Activated CD8-positive, alpha-beta memory T cell treated with anti-CD3 and anti-CD28 coated beads, Interleukin-2, amount 50 U/mL, for 24 hours (primary cell): Measurements from ENCODE around the gene FCN1.

Experiments
- DNase-seq: peaks from one replicate; pipeline ENCODE4 v3.0.0-alpha.2; 2020; ENCODE audit errors: extremely low read depth

Gene FCN1

GRCh38 chr9:134951461-134951860 is 33.7 kb upstream of the FCN1 start:
- DNase-seq: no peak

GRCh38 chr9:134950386-134951210 is 32.9 kb upstream of the FCN1 start:
- DNase-seq: no peak

GRCh38 chr9:134949681-134950385 is 32.1 kb upstream of the FCN1 start:
- DNase-seq: no peak

- no peak for DNase-seq
These were observed 30.4 kb upstream of the FCN1 start for GRCh38 chr9:134948149-134948548.

- no peak for DNase-seq
These were observed 29.7 kb upstream of the FCN1 start for GRCh38 chr9:134947265-134947955.

- no peak for DNase-seq
These were observed 29.0 kb upstream of the FCN1 start for GRCh38 chr9:134946663-134947062.

GRCh38 chr9:134945509-134946275 is 28.0 kb upstream of the FCN1 start:
- no peak for DNase-seq

GRCh38 chr9:134944916-134945315 is 27.2 kb upstream of the FCN1 start:
- DNase-seq: no peak

GRCh38 chr9:134944351-134944802 is 26.7 kb upstream of the FCN1 start:
- no peak for DNase-seq

GRCh38 chr9:134943836-134944235 is 26.1 kb upstream of the FCN1 start:
- DNase-seq: no peak

GRCh38 chr9:134943411-134943810 is 25.7 kb upstream of the FCN1 start:
- no peak for DNase-seq

GRCh38 chr9:134942788-134943184 is 25.1 kb upstream of the FCN1 start:
- no peak for DNase-seq

- no peak for DNase-seq
These were observed 24.5 kb upstream of the FCN1 start for GRCh38 chr9:134942011-134942787.

- no peak for DNase-seq
These were observed 22.8 kb upstream of the FCN1 start for GRCh38 chr9:134940236-134941208.

GRCh38 chr9:134939836-134940235 is 22.1 kb upstream of the FCN1 start:
- no peak for DNase-seq

- no peak for DNase-seq
These were observed 21.5 kb upstream of the FCN1 start for GRCh38 chr9:134939080-134939733.

GRCh38 chr9:134938346-134939079 is 20.8 kb upstream of the FCN1 start:
- DNase-seq: no peak

GRCh38 chr9:134937566-134938345 is 20.0 kb upstream of the FCN1 start:
- no peak for DNase-seq
